Right ventricle myocardium inferior (tissue), 1 donor: ENCODE results near the gene CHST11. TPM values are rescaled to one million over a fixed set of nuclear protein-coding genes. Genes with fewer than 3 reads are reported as not detected.
A peak's percentile ranks its signal among the peaks of the same experiment; 100 is the strongest.

Experiments used
- ATAC-seq: fragments of 200-7000 bp; cut with Tn5 transposase; one replicate; pipeline ENCODE4 v1.9.1; 2020; ENCODE audit warnings: mild to moderate bottlenecking, moderate library complexity
- DNase-seq: peaks from one replicate; pipeline ENCODE4 v3.0.0; 2021; ENCODE audit errors: missing footprints
- intact Hi-C: fragments of 100-400 bp; cut with DNase I; formaldehyde crosslinking; loops from one replicate; pipeline ENCODE4 v1.11.0; 2022
- total RNA-seq: library from RNA; stranded (reverse); fragmentation: NEBNext Ultra II Directional; extraction: Animal tissue kit (Norgen Biotek cat#: 25700); gene quantifications from one replicate; pipeline ENCODE4 v1.2.1, GENCODE V29; 2021
- donor health status: DM: no; HTN: yes; CAD: no; lungs with severe emphysema.

CHST11 gene
- total RNA-seq, 1 donor from 2014 or later, result 3.7 TPM

- DNase-seq (no peak), ATAC-seq (no peak)
- intact Hi-C loops, result loop anchor here (5.0 kb wide), 1 partner anchor 174 kb away; no protein-coding TSS in a partner anchor
These were observed 226.1 kb downstream of the CHST11 start for GRCh38 chr12:104682790-104683279.

GRCh38 chr12:104683831-104684503, 227.2 kb downstream of the CHST11 start:
- ATAC-seq (peak; percentile 85), DNase-seq (no peak)
- intact Hi-C loops, result loop anchor here (5.0 kb wide), 1 partner anchor 173 kb away; no protein-coding TSS in a partner anchor

- ATAC-seq, result no peak
- no peak for DNase-seq
- intact Hi-C loops, result loop anchor here (5.0 kb wide), 1 partner anchor 172 kb away; no protein-coding TSS in a partner anchor
These were observed 228.1 kb downstream of the CHST11 start for GRCh38 chr12:104684884-104685283.

- intact Hi-C loops, result no loop called here
- no peak for ATAC-seq
- no peak for DNase-seq
These were observed 228.6 kb downstream of the CHST11 start for GRCh38 chr12:104685366-104685765.

GRCh38 chr12:104686196-104686595, 229.4 kb downstream of the CHST11 start:
- intact Hi-C loops, result no loop called here
- DNase-seq, result no peak
- ATAC-seq, result no peak

GRCh38 chr12:104687823-104688573, 231.2 kb downstream of the CHST11 start:
- intact Hi-C loops, result no loop called here
- DNase-seq (no peak), ATAC-seq (no peak)

GRCh38 chr12:104689635-104690034, 232.9 kb downstream of the CHST11 start:
- intact Hi-C loops, result no loop called here
- DNase-seq, result no peak
- peak; percentile 35 for ATAC-seq

- intact Hi-C loops, result no loop called here
- ATAC-seq (no peak), DNase-seq (no peak)
These were observed 235.2 kb downstream of the CHST11 start for GRCh38 chr12:104691721-104692556.

GRCh38 chr12:104692557-104693218, 235.9 kb downstream of the CHST11 start:
- intact Hi-C loops, result no loop called here

GRCh38 chr12:104693493-104693892, 236.7 kb downstream of the CHST11 start:
- no peak for ATAC-seq
- intact Hi-C loops, result no loop called here

More at GRCh38 chr12:104692557-104693218, 235.9 kb downstream of the CHST11 start:
- ATAC-seq (no peak), DNase-seq (no peak)

GRCh38 chr12:104694161-104694560, 237.4 kb downstream of the CHST11 start:
- ATAC-seq, result no peak
- no peak for DNase-seq
- intact Hi-C loops, result no loop called here

More at GRCh38 chr12:104693493-104693892, 236.7 kb downstream of the CHST11 start:
- DNase-seq, result no peak

GRCh38 chr12:104694711-104695110, 238.0 kb downstream of the CHST11 start:
- peak; percentile 32 for ATAC-seq
- no peak for DNase-seq
- intact Hi-C loops, result no loop called here

GRCh38 chr12:104695453-104696148, 238.9 kb downstream of the CHST11 start:
- ATAC-seq, result no peak
- intact Hi-C loops, result no loop called here
- DNase-seq, result no peak

GRCh38 chr12:104697186-104697585, 240.4 kb downstream of the CHST11 start:
- DNase-seq (no peak), ATAC-seq (no peak)
- intact Hi-C loops, result no loop called here

GRCh38 chr12:104698871-104699270, 242.1 kb downstream of the CHST11 start:
- intact Hi-C loops, result no loop called here
- no peak for ATAC-seq

GRCh38 chr12:104699489-104700190, 242.9 kb downstream of the CHST11 start:
- no peak for ATAC-seq
- intact Hi-C loops, result loop anchor here (10.0 kb wide), 1 partner anchor 315 kb away; no protein-coding TSS in a partner anchor
- no peak for DNase-seq

More at GRCh38 chr12:104698871-104699270, 242.1 kb downstream of the CHST11 start:
- DNase-seq, result no peak

GRCh38 chr12:104700324-104700723, 243.6 kb downstream of the CHST11 start:
- DNase-seq (no peak), ATAC-seq (no peak)
- intact Hi-C loops, result loop anchor here (10.0 kb wide), 1 partner anchor 316 kb away; no protein-coding TSS in a partner anchor
